HFF-Myc (cell line): ENCODE results near the gene PRDM16.

Source experiments
- DNase-seq: peaks from one replicate; pipeline ENCODE4 v3.0.0-alpha.2; 2011; ENCODE audit warnings: low read depth; ENCODE audit errors: extremely low read depth
- H3K4me3 ChIP-seq: replicated peaks from 2 replicates; pipeline ENCODE4 v1.5.1; 2011; ENCODE audit warnings: low read depth, mild to moderate bottlenecking, control low read depth, low read length
- TF ChIP-seq, protein P1 (sequence below): IDR thresholded peaks from 2 replicates; pipeline ENCODE4 v1.5.1; 2012; ENCODE audit warnings: mild to moderate bottlenecking, low read depth, low read length, control low read depth; ENCODE audit errors: missing control alignments

The PRDM16 gene

DNA sequence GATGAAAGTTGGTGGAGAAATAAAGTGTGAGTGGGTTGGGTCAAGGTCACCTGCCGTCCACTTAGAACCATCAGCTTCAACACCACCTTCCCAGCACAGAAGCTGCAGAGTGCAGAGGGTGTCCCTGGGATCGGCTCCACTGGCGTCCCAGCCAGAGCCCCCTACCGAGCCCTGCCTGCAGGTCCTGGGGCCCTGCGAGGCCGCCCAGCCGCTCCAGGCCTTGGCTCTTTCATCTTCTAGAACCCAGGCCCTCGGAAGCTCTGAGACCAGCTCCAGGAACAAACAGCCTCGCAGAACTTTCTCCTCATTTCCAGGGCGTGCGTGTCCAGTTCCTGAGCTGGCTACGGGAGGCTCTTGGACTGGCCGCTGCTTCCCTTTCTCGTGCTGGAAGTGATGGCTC lies 166.0 kb downstream of the PRDM16 start:
- no peak for DNase-seq
- TF ChIP-seq, protein P1, sequence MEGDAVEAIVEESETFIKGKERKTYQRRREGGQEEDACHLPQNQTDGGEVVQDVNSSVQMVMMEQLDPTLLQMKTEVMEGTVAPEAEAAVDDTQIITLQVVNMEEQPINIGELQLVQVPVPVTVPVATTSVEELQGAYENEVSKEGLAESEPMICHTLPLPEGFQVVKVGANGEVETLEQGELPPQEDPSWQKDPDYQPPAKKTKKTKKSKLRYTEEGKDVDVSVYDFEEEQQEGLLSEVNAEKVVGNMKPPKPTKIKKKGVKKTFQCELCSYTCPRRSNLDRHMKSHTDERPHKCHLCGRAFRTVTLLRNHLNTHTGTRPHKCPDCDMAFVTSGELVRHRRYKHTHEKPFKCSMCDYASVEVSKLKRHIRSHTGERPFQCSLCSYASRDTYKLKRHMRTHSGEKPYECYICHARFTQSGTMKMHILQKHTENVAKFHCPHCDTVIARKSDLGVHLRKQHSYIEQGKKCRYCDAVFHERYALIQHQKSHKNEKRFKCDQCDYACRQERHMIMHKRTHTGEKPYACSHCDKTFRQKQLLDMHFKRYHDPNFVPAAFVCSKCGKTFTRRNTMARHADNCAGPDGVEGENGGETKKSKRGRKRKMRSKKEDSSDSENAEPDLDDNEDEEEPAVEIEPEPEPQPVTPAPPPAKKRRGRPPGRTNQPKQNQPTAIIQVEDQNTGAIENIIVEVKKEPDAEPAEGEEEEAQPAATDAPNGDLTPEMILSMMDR, result no peak

DNA sequence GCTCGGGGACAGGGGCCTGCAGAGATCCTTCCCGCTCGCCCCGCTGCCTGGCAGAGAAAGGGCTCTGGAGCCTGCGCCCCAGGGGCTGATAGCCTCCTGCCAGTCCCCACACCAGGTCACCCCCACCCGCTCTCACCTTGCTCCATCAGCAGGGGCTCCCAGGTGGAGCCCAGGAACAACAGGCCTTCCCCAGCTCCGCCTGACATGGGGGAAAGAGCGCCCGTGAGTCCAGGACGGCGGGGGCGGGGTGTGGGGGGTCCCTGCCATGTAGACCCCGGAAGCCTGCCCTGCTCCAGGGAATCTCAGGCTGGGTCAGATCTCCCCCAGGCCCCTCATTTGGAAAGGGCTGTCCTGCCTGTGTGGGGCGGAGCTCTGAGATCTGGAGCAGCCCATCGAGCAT lies 166.5 kb downstream of the PRDM16 start:
- no peak for DNase-seq
- TF ChIP-seq, protein P1, result no peak
- H3K4me3 ChIP-seq, result no peak overlapping the region

More for the DNA sequence above, 166.0 kb downstream of the PRDM16 start:
- H3K4me3 ChIP-seq, result no peak overlapping the region

DNA sequence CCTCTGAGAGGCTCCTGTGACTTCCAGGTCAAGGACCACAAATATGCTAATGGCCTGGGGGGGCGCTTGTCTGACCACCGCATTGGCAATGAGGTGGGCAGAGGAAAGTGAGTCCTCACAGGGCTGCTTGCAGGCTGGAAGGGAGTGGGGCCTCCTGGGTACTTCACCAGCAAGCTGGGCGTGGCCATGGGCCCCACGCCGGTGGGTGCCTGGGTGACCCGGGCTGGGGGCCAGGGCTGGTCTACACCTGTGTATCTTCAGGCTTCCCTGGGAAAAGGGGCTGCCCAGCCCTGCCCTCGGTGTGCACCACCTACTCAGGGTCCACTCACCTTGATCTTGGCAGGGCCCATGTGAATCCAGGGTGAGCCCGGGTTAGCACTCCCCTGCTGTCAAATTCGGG lies 167.4 kb downstream of the PRDM16 start:
- no peak for DNase-seq
- TF ChIP-seq, protein P1, result no peak
- H3K4me3 ChIP-seq, result no peak overlapping the region

DNA sequence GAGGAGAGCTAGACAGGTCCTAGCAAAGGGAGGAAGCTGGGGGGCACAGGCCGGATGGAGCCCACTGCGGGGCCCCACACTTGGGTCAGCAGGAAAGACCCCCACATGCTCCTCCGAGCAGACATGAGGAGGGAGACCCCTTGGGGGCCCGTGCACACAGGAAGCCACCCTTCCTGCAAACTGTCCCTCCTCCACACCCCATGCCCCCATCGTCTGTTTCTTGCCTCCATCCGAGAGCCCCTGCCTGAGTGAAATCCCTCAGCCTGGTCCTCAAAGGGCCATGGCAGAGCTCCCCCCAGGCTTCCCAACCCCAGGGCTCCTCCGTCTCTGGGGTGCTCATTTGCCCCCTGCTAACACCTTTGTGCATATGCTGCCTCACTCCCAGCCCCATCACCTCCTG lies 168.0 kb downstream of the PRDM16 start:
- H3K4me3 ChIP-seq, result no peak overlapping the region
- TF ChIP-seq, protein P1, result no peak
- no peak for DNase-seq

DNA sequence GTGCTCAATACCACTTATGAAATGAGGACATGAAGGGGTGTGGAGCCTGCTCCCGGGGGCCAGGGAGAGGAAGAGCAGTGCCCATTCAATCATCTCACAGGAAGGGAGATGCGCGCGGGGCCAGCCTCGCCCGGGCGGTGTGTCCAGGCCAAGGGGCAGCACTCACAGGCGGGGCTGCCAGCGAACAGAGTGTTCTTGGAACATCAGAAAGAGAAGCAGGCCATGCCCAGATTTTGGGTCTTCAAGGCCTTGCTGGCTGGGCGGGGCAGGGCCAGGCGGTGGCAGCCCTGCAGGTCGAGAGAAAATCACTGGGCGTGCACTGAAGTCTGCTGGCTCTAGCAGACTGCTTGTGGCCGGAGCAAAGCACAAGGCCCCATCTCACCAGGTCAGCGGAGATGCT lies 168.6 kb downstream of the PRDM16 start:
- TF ChIP-seq, protein P1, result no peak
- no peak for DNase-seq
- no peak overlapping the region for H3K4me3 ChIP-seq

DNA sequence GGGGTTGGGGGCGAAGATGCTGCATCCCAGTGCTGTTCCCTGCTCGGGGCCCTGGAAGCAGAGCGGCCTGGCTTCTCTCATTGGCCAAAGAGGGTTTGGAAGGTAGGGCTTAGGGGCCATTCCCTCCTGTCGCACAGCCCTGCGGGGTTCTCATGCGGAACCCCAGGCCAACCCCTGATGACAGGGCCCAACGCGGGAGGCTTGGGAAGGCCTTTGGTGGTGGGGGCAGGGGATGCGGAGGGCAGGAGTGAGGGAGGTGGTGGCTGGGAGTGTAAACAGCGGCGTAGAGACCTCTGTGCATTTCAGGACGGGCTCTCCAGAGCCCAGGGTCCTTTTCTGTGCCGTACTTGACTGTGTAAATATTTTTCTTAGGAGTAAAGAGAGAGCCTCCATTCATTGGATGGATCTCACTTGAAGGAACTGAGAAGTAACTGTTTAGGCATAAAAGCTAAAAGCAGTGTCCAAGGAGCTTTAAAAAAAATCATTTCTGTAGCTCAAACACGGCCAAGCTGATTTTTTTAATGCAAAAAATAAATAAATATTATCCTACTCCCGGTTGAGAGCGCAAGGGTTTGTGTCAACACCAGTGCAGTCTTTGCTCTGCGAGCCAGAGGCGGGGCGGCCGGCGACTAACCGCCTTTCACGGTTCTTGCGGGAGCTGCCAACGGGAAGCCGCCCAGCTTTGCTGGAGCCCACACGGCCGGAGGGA lies 169.1 kb downstream of the PRDM16 start:
- no peak for DNase-seq
- no peak overlapping the region for H3K4me3 ChIP-seq
- TF ChIP-seq, protein P1, result no peak
